HUES48 (cell line): Measurements from ENCODE around the gene GAS7.

Experiments used
- H3K27ac ChIP-seq: one replicate; pipeline ENCODE4 v1.7.0; 2013; ENCODE audit warnings: low read depth, low read length, inconsistent platforms
- H3K27me3 ChIP-seq: 2 replicates; pipeline ENCODE4 v1.6.1; 2013; ENCODE audit warnings: mild to moderate bottlenecking, low read length; ENCODE audit not compliant: control insufficient read depth, insufficient read depth
- H3K36me3 ChIP-seq: 2 replicates; pipeline ENCODE4 v1.6.1; 2013; ENCODE audit warnings: low read length; ENCODE audit not compliant: control insufficient read depth, insufficient read depth
- H3K4me1 ChIP-seq: 2 replicates; pipeline ENCODE4 v1.6.1; 2013; ENCODE audit warnings: mild to moderate bottlenecking, low read length; ENCODE audit not compliant: control insufficient read depth, insufficient read depth
- H3K4me3 ChIP-seq: 2 replicates; pipeline ENCODE4 v1.5.1; 2013; ENCODE audit warnings: mild to moderate bottlenecking, low read depth, low read length
- H3K9ac ChIP-seq: 2 replicates; pipeline ENCODE4 v1.6.1; 2013; ENCODE audit warnings: mild to moderate bottlenecking, low read depth, low read length, moderate library complexity
- H3K9me3 ChIP-seq: 2 replicates; pipeline ENCODE4 v1.6.1; 2013; ENCODE audit warnings: low read length; ENCODE audit not compliant: control insufficient read depth, insufficient read depth

Gene GAS7

DNA sequence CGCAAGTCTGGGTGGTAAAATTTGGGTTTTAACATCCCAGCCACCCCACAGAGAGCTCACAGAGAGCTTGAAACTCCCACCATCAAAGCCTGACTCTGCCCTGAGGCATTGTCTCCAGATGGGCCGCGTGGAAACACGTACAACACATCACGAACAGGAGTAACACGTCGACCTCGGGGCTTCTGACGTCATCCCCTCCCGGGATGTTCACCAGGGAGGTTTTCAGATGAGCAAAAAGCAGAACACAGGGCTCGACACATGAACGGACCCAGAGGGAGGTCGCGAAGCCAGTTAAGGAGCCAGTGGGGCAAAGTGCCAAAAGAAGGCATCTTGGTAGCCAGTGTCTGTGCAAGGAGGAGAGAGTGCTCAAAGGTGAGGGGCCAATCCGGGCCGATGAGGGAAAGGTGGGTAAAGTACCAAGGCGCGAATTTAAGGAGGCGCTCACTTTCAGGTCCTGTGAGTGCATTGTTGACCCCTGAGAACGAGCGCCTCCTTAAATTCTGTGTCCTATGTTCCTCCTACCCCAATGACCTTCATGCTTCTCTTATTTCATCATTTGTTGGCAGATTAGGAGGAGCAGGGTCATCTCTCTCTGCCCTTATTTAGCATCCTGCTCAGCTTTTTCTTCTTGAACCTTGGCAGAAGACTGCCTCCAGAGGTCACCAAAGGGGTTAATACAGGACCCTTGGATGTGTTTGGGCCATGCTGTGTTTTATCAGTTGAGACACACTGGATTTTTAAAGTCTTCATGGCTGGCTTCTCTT, 298.9 kb downstream of the GAS7 start:
- H3K9me3 ChIP-seq, result no peaks in the 10 kb centered on the region

DNA sequence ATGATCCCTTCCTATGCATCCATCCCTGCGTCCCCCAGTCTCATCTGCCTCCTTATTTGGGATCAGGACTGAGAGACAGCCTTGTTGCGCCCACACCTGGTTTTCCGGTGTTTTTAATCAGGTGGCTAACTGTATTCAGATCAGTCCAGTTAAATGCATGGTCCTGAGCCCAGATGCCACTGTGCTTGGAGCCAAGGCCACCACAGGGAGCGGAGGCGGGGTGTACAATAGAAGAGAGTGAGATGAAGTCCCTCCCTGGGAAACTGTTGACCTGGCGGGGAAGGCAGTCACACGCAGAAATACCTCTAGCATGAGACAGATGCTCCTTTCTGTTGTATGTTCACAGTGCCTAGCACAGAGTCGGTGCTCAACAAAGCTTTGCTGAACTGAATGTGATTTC, 299.6 kb downstream of the GAS7 start:
- H3K27ac ChIP-seq, result no peak overlapping the region
- H3K9ac ChIP-seq, result no peak overlapping the region
- no peaks in the 10 kb centered on the region for H3K4me1 ChIP-seq
- H3K27me3 ChIP-seq, result no peaks in the 10 kb centered on the region
- H3K9me3 ChIP-seq, result no peaks in the 10 kb centered on the region
- no peak overlapping the region for H3K4me3 ChIP-seq
- no peaks in the 10 kb centered on the region for H3K36me3 ChIP-seq

More for the DNA sequence above, 298.9 kb downstream of the GAS7 start:
- Histone ChIP-seq H3K27me3 (no peaks in the 10 kb centered on the region), H3K4me1 (no peaks in the 10 kb centered on the region), H3K36me3 (no peaks in the 10 kb centered on the region), H3K27ac (no peak overlapping the region), H3K9ac (no peak overlapping the region), H3K4me3 (no peak overlapping the region)

DNA sequence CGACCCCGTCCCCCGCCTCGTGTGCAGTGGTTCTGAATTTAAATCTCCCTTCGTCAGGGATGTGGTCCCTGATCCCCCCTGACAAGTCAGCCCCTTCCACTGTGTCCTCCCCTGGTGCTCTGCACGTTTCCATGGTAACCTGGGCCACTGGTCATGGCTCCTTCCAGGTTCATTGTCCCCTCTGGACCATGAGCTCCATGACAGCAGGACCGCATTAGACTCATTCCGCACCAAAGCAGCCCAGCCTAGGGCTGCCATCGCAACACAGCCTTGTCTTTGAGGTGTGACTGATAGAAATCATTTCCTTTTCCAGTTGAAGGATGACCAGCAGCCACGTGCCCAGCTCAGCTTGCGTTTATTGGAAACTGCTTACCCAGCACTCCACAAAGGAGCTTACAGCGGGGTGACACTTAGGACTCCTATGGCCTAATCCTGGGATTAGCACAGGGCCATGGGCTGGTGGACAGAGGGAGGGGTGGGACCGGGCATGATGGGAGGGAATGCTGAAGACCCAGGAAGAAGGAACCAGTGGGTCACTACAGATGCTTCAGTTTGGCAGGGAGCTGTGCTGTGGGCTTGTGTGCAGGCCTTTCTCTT, 300.9 kb downstream of the GAS7 start:
- H3K27me3 ChIP-seq, result no peaks in the 10 kb centered on the region
- no peaks in the 10 kb centered on the region for H3K36me3 ChIP-seq
- no peak overlapping the region for H3K9ac ChIP-seq
- no peaks in the 10 kb centered on the region for H3K9me3 ChIP-seq
- no peaks in the 10 kb centered on the region for H3K4me1 ChIP-seq
- no peak overlapping the region for H3K4me3 ChIP-seq
- H3K27ac ChIP-seq, result no peak overlapping the region

DNA sequence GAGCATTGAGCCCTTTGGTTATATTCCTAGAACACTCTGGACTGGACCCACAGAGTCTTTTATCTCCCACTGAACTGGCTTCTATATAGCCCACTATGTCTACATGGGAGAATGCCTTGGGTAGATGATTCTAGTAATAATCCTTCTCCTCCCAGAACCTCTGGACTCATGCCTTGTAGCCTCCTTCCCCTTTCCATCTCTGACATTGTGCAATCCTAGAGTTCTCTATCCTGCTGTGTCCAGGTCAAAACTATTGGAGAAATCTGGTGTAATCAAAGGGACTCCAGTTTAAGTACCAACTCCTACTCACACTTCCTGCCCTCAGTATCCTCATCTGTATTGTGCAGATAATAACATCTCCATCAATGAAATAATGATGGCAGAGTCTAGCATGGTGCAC, 302.5 kb downstream of the GAS7 start:
- H3K4me1 ChIP-seq, result no peaks in the 10 kb centered on the region
- no peaks in the 10 kb centered on the region for H3K27me3 ChIP-seq
- H3K36me3 ChIP-seq, result no peaks in the 10 kb centered on the region
- no peak overlapping the region for H3K4me3 ChIP-seq
- H3K9ac ChIP-seq, result no peak overlapping the region
- no peaks in the 10 kb centered on the region for H3K9me3 ChIP-seq
- no peak overlapping the region for H3K27ac ChIP-seq

DNA sequence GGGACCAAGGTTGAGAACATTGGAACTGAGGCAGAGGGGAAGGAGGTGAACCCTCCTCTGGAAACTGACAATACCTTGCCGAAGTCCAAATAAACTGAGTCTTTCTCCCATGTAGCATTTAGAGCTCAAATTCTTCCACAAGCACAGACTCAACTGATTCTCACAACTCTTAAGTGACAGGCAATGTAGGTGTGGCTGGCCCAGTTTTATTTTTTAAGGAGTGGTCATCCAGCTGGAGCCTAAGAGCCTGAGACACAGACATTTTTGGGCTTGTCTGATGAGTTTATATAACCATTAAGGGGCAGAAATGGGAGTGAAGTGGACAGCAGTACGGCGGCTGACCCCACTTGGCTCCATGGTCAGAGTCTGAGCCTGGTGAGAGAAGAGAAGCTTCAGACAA, 304.2 kb downstream of the GAS7 start:
- H3K27ac ChIP-seq, result no peak overlapping the region

DNA sequence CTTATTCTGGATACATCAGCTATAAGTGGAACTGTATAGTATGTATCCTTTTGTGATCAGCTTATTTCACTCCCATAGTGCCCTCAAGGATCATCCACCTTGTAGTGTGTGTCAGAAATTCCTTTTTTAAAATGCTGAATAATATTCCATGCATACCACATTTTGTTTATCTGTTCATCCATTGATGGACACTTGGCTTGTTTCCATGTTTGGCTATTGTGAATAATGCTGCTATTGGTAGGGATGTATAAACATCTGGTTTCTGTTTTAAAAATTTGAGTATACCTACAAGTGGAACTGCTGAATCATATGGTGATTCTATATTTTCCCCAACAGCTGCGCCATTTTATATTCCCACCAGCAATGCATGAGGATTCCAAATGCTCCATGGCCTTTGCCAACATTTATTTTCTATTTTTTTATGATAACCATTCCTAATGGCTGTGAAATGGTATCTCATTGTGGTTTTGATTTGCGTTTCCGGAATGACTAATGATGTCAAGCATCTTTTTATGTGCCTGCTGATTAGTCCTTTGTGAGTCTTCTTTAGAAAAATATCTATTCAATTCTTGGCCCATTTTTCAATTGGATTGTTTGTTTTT, 304.9 kb downstream of the GAS7 start:
- Histone ChIP-seq H3K9ac (no peak overlapping the region), H3K4me1 (no peaks in the 10 kb centered on the region), H3K27ac (no peak overlapping the region), H3K27me3 (no peaks in the 10 kb centered on the region), H3K36me3 (no peaks in the 10 kb centered on the region), H3K9me3 (no peaks in the 10 kb centered on the region), H3K4me3 (no peak overlapping the region)

More for the DNA sequence above, 304.2 kb downstream of the GAS7 start:
- H3K9ac ChIP-seq, result no peak overlapping the region
- H3K9me3 ChIP-seq, result no peaks in the 10 kb centered on the region
- H3K36me3 ChIP-seq, result no peaks in the 10 kb centered on the region
- no peaks in the 10 kb centered on the region for H3K4me1 ChIP-seq
- no peaks in the 10 kb centered on the region for H3K27me3 ChIP-seq
- H3K4me3 ChIP-seq, result no peak overlapping the region

DNA sequence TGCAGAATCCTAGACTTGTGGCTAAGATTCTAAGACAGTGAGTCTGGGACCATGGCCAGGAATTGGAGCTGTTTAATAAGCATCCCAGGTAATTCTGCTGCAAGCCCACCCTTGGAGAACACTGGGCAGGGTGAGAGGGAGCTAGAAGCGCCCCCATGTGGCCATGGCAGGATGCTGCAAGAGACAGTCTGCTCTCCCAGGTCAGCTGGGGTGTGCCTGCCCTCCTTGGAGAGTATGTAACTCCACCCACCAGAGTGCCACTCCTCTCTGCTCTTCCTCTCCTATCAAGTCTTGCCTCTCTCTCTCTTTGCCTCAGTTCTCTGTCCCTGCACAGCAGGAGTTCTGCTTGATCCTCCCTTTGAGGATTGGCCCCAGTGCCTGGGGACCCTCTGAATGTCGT, 308.3 kb downstream of the GAS7 start:
- Histone ChIP-seq H3K4me3 (no peak overlapping the region), H3K27me3 (no peaks in the 10 kb centered on the region), H3K4me1 (no peaks in the 10 kb centered on the region), H3K36me3 (no peaks in the 10 kb centered on the region), H3K27ac (no peak overlapping the region), H3K9me3 (no peaks in the 10 kb centered on the region), H3K9ac (no peak overlapping the region)

DNA sequence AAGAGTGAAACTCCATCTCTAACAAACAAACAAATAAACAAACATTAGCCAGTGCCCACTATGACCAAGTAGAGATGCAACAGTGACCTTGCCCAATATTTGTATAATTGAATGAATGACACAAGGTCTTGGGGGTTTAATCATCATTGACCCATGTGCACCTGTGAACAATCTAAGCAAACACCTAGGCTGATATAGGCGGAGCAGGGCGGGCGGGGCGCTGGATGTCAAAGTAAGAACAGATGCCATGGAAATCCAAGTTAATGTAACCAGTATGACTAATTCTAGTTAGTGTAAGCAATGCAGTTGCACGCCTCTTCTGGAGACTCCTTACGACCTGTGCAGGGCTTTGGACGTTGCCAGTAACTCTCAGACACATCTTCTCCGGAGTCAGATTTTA, 310.9 kb downstream of the GAS7 start:
- Histone ChIP-seq H3K36me3 (no peaks in the 10 kb centered on the region), H3K4me3 (no peak overlapping the region), H3K27ac (no peak overlapping the region), H3K9me3 (peaks cover 9% of the 10 kb centered on the region), H3K4me1 (no peaks in the 10 kb centered on the region), H3K27me3 (no peaks in the 10 kb centered on the region), H3K9ac (no peak overlapping the region)

DNA sequence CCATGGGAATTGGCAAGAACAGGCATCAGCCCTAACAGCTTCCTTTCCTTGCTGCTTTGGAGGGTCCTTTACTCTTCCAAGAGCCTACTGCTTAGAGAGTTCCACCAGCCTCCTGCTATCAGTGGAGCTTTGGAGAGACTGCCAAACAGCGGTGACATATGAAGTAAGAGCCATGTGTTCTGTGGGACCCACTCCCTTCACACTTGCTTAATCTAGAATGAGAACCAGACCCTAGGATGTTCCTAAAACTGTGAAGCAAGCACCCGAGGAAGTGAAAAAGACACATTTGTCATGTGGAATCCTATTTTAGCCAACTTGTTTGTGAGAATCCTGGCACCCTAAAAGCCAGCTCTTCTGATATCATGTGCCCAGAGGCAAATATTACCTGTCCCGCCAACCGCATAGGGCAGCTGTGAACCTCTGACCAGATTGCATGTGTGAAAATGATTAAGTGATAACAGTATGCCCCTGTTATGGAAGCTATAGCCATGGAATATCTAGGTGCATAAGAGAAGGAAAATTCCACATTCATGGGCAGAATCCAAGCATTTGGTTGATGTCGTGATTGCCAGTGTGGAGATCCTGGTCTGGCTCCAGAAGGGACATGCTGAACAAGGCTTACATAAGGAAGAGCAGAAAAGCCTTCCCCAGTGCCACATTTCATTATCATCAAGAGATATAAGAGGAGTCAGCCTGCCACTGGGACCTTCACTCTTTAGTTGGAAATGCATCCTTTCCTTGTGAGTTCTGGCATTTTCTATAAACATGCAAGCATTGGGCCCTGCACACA, 312.1 kb downstream of the GAS7 start:
- no peak overlapping the region for H3K27ac ChIP-seq
- H3K9me3 ChIP-seq, result peaks cover 13% of the 10 kb centered on the region
- H3K36me3 ChIP-seq, result no peaks in the 10 kb centered on the region
- H3K4me1 ChIP-seq, result no peaks in the 10 kb centered on the region
- no peak overlapping the region for H3K4me3 ChIP-seq
- H3K9ac ChIP-seq, result no peak overlapping the region
- H3K27me3 ChIP-seq, result no peaks in the 10 kb centered on the region

DNA sequence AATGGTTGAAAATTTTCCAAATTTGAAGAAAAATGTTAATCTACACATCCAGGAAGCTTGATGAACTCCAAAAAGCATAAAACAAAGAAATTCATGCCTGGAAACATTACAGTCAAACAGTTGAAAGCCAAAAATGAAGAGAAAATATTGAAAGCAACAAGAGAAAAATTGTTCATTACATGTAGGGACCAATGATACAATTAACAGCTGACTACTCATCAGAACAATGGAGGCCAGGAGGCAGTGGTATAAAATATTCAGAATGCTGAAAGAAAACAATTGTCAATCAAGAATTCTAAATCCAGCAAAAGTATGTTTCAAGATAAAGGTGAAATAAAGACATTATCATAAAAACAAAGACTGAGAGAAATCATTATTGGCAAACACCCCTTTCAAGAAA, 315.0 kb downstream of the GAS7 start:
- H3K36me3 ChIP-seq, result no peaks in the 10 kb centered on the region
- no peaks in the 10 kb centered on the region for H3K27me3 ChIP-seq
- no peak overlapping the region for H3K4me3 ChIP-seq
- no peaks in the 10 kb centered on the region for H3K4me1 ChIP-seq
- no peak overlapping the region for H3K9ac ChIP-seq
- peaks cover 13% of the 10 kb centered on the region for H3K9me3 ChIP-seq
- H3K27ac ChIP-seq, result no peak overlapping the region

DNA sequence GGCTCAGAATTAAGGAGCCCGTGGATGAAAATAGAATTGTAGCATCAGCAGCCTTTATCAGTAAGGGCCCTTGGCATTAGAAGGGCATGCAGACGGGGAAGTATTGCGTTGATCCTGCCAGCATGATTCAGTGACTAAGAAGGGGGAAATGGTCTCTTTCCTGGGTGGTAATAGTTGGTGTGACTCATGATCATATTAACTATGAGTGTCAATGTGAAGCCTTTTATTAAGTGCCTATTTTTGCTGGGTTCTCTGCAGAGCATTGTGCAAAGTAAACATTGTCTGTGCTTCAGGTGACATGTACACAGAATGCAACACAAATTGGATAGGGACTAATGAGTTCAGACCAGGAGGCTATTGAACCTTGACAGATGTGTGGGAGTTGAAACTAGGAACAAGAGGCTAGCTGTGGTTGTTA, 317.8 kb downstream of the GAS7 start:
- no peak overlapping the region for H3K4me3 ChIP-seq
- no peak overlapping the region for H3K27ac ChIP-seq
- no peaks in the 10 kb centered on the region for H3K27me3 ChIP-seq
- no peaks in the 10 kb centered on the region for H3K36me3 ChIP-seq
- H3K9ac ChIP-seq, result no peak overlapping the region
- H3K4me1 ChIP-seq, result no peaks in the 10 kb centered on the region
- H3K9me3 ChIP-seq, result peaks cover 13% of the 10 kb centered on the region
